Liver (tissue), 9 donors: ENCODE results near the gene C1orf210. TPM values are rescaled to one million over a fixed set of nuclear protein-coding genes. Genes with fewer than 3 reads are reported as not detected.

Source experiments
- DNase-seq: peaks from one replicate; pipeline ENCODE4 v3.0.0-alpha.2; 2017; ENCODE audit warnings: low spot score
- H3K27ac ChIP-seq, 2 donors: one replicate each; pipeline ENCODE4 v1.7.0; 2013; ENCODE audit warnings: inconsistent platforms in 2 of 2, low read length in 2 of 2, control low read depth in 1 of 2, low read depth in 1 of 2, mild to moderate bottlenecking in 1 of 2
- H3K27me3 ChIP-seq, 4 donors: one replicate each; pipeline versions ENCODE4 v1.6.1 to v1.7.0; 2013; ENCODE audit warnings: low read length in 3 of 4, inconsistent platforms in 1 of 4, mild to moderate bottlenecking in 1 of 4, moderate library complexity in 1 of 4; ENCODE audit not compliant: control insufficient read depth in 4 of 4, insufficient read depth in 4 of 4
- H3K36me3 ChIP-seq, 4 donors: one replicate each; pipeline versions ENCODE4 v1.6.1 to v1.7.0; 2013; ENCODE audit warnings: low read length in 3 of 4, mild to moderate bottlenecking in 3 of 4, low read depth in 1 of 4, moderate library complexity in 1 of 4; ENCODE audit not compliant: control insufficient read depth in 4 of 4, insufficient read depth in 3 of 4
- H3K4me1 ChIP-seq, 4 donors: one replicate each; pipeline versions ENCODE4 v1.6.1 to v1.7.0; 2013; ENCODE audit warnings: low read length in 3 of 4, mild to moderate bottlenecking in 3 of 4, moderate library complexity in 1 of 4; ENCODE audit not compliant: control insufficient read depth in 4 of 4, insufficient read depth in 4 of 4
- H3K4me3 ChIP-seq, 3 donors: one replicate each; pipeline versions ENCODE4 v1.6.1 to v1.7.0; 2013; ENCODE audit warnings: low read length in 3 of 3, control low read depth in 1 of 3, low read depth in 1 of 3, mild to moderate bottlenecking in 1 of 3
- H3K9ac ChIP-seq, 2 donors: one replicate each; pipeline ENCODE4 v1.7.0; 2013; ENCODE audit warnings: low read length in 2 of 2, mild to moderate bottlenecking in 2 of 2, moderate library complexity in 2 of 2, control low read depth in 1 of 2, low read depth in 1 of 2
- H3K9me3 ChIP-seq, 4 donors: one replicate each; pipeline versions ENCODE4 v1.6.1 to v1.7.0; 2013; ENCODE audit warnings: low read length in 3 of 4; ENCODE audit not compliant: control insufficient read depth in 4 of 4
- EGR1 ChIP-seq, 2 donors: IDR thresholded peaks; 2 replicates each; pipeline ENCODE4 v1.6.1; 2016 to 2018; ENCODE audit warnings: antibody characterized with exemption in 2 of 2, low read depth in 2 of 2
- FOXA1 ChIP-seq: IDR thresholded peaks from 2 replicates; pipeline ENCODE4 v1.6.1; 2016; ENCODE audit warnings: antibody characterized with exemption
- FOXA2 ChIP-seq: IDR thresholded peaks from 2 replicates; pipeline ENCODE4 v1.6.1; 2016; ENCODE audit warnings: antibody characterized with exemption
- GABPA ChIP-seq, 2 donors: IDR thresholded peaks in 1 of 2; conservative IDR thresholded peaks in 1 of 2; 2 replicates each; pipeline ENCODE4 v1.6.1; 2016; ENCODE audit warnings: antibody characterized with exemption in 2 of 2, mild to moderate bottlenecking in 1 of 2, moderate library complexity in 1 of 2
- HNF4A ChIP-seq, 2 donors: conservative IDR thresholded peaks; 2 replicates each; pipeline ENCODE4 v1.6.1; 2016; ENCODE audit warnings: antibody characterized with exemption in 2 of 2, mild to moderate bottlenecking in 2 of 2
- HNF4G ChIP-seq: IDR thresholded peaks from 2 replicates; pipeline ENCODE4 v1.6.1; 2016; ENCODE audit warnings: antibody characterized with exemption
- JUND ChIP-seq, 2 donors: IDR thresholded peaks; 2 replicates each; pipeline ENCODE4 v1.6.1; 2016; ENCODE audit warnings: antibody characterized with exemption in 2 of 2
- NR2F2 ChIP-seq: IDR thresholded peaks from 2 replicates; pipeline ENCODE4 v1.6.1; 2016; ENCODE audit warnings: antibody characterized with exemption
- RAD21 ChIP-seq, 2 donors: IDR thresholded peaks; 2 replicates each; pipeline ENCODE4 v1.6.1; 2016; ENCODE audit warnings: antibody characterized with exemption in 2 of 2, mild to moderate bottlenecking in 2 of 2
- RXRA ChIP-seq, 2 donors: IDR thresholded peaks; 2 replicates each; pipeline ENCODE4 v1.6.1; 2017 to 2018; ENCODE audit warnings: antibody characterized with exemption in 2 of 2, mild to moderate bottlenecking in 1 of 2
- SP1 ChIP-seq: IDR thresholded peaks from 2 replicates; pipeline ENCODE4 v1.6.1; 2018; ENCODE audit warnings: antibody characterized with exemption, mild to moderate bottlenecking
- TAF1 ChIP-seq: conservative IDR thresholded peaks from 2 replicates; pipeline ENCODE4 v1.6.1; 2016; ENCODE audit warnings: antibody characterized with exemption, mild to moderate bottlenecking
- YY1 ChIP-seq: IDR thresholded peaks from 2 replicates; pipeline ENCODE4 v1.6.1; 2016; ENCODE audit warnings: antibody characterized with exemption, mild to moderate bottlenecking
- WGBS: extraction: QIAGEN DNeasy Blood & Tissue Kit; methylation state at CpG from one replicate; pipeline ENCODE4 v1.1.7; 2013; 5-methylcytosine and 5-hydroxymethylcytosine counted together
- polyA plus RNA-seq, 2 donors: library from polyadenylated mRNA; stranded (reverse) in 1 of 2; unstranded in 1 of 2; fragments of 200-250 nt in 1 of 2; fragments of >200 nt in 1 of 2; fragmentation: Nextera tagmentation in 1 of 2; extraction: Ambion mirVana in 1 of 2; gene quantifications; one replicate each; pipeline versions ENCODE4 v1.2.1 to v1.2.3, GENCODE V29; 2013 to 2015
- total RNA-seq, 2 donors: library from RNA; depleted of rRNA; stranded (reverse); fragments of >200 nt; gene quantifications; one replicate each; pipeline ENCODE4 v1.2.3, GENCODE V29; 2014
- TF ChIP-seq, protein P1 (sequence below): IDR thresholded peaks from 2 replicates; pipeline ENCODE4 v1.6.1; 2016; ENCODE audit warnings: antibody characterized with exemption
- TF ChIP-seq, protein P2 (sequence below): IDR thresholded peaks from 2 replicates; pipeline ENCODE4 v1.6.1; 2016; ENCODE audit warnings: antibody characterized with exemption
- TF ChIP-seq, protein P3 (sequence below): IDR thresholded peaks from 2 replicates; pipeline ENCODE4 v1.6.1; 2016; ENCODE audit warnings: antibody characterized with exemption, mild to moderate bottlenecking
- TF ChIP-seq, protein P4 (sequence below): fragments of 150-350 bp; IDR thresholded peaks from 2 replicates; pipeline ENCODE4 v1.5.1; 2017; ENCODE audit warnings: improper control_type of control experiment, low read depth, low read length; ENCODE audit not compliant: missing input control
- TF ChIP-seq, protein P5 (sequence below): IDR thresholded peaks from 2 replicates; pipeline ENCODE4 v1.6.1; 2016; ENCODE audit warnings: antibody characterized with exemption
- donor health status: healthy.
- donor health status: healthy.
- donor health status: healthy.
- donor health status: healthy.
- donor health status: healthy.

The C1orf210 gene
- total and polyA plus RNA-seq, 4 donors = 0.75 to 5.0 (median 1.2) TPM

DNA sequence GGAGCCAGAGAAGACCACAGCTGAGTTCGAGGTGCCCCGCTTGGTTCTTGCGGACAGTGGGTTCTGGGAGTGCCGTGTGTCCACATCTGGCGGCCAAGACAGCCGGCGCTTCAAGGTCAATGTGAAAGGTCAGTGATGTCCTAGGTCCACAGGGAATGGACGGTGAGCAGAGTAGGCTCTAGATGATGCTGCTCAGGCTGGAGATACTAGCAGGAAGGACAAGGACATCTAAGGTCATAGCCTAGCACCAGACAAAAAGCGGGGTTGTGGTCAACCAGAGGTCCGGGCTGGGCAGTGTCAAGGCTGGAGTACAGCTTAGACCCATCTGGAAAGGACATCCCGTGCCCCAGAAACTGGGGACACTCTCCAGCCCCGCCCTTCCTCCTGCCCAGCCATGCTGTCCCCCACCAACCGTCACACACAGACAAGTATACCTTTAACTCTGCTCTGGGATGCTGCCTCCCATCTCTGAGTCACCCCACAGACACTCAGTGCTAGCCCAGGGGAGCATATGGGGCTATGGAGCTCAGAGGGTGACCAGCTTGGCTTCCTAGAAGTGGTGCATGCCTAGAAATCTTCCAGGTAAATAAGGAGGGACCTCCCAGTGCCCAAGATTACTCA lies 24.1 kb upstream of the C1orf210 start:
- no peaks in the 10 kb centered on the region for H3K27me3 ChIP-seq
- TF ChIP-seq, protein P1, sequence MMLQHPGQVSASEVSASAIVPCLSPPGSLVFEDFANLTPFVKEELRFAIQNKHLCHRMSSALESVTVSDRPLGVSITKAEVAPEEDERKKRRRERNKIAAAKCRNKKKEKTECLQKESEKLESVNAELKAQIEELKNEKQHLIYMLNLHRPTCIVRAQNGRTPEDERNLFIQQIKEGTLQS = no peak
- TF ChIP-seq RAD21 (IDR thresholded peaks at IDR 0.05) (no peak), RXRA (IDR thresholded peaks at IDR 0.05) (no peak), FOXA1 (no peak), HNF4A (conservative IDR thresholded peaks at IDR 0.05) (no peak), TAF1 (no peak), SP1 (no peak), NR2F2 (no peak), GABPA (IDR thresholded peaks at IDR 0.05 in 1 of 2, conservative IDR thresholded peaks at IDR 0.05 in 1 of 2) (no peak), EGR1 (IDR thresholded peaks at IDR 0.05; ENCODE audit: low read depth in 2 of 2) (no peak)
- TF ChIP-seq, protein P2, sequence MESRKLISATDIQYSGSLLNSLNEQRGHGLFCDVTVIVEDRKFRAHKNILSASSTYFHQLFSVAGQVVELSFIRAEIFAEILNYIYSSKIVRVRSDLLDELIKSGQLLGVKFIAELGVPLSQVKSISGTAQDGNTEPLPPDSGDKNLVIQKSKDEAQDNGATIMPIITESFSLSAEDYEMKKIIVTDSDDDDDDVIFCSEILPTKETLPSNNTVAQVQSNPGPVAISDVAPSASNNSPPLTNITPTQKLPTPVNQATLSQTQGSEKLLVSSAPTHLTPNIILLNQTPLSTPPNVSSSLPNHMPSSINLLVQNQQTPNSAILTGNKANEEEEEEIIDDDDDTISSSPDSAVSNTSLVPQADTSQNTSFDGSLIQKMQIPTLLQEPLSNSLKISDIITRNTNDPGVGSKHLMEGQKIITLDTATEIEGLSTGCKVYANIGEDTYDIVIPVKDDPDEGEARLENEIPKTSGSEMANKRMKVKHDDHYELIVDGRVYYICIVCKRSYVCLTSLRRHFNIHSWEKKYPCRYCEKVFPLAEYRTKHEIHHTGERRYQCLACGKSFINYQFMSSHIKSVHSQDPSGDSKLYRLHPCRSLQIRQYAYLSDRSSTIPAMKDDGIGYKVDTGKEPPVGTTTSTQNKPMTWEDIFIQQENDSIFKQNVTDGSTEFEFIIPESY = no peak
- TF ChIP-seq, protein P3, sequence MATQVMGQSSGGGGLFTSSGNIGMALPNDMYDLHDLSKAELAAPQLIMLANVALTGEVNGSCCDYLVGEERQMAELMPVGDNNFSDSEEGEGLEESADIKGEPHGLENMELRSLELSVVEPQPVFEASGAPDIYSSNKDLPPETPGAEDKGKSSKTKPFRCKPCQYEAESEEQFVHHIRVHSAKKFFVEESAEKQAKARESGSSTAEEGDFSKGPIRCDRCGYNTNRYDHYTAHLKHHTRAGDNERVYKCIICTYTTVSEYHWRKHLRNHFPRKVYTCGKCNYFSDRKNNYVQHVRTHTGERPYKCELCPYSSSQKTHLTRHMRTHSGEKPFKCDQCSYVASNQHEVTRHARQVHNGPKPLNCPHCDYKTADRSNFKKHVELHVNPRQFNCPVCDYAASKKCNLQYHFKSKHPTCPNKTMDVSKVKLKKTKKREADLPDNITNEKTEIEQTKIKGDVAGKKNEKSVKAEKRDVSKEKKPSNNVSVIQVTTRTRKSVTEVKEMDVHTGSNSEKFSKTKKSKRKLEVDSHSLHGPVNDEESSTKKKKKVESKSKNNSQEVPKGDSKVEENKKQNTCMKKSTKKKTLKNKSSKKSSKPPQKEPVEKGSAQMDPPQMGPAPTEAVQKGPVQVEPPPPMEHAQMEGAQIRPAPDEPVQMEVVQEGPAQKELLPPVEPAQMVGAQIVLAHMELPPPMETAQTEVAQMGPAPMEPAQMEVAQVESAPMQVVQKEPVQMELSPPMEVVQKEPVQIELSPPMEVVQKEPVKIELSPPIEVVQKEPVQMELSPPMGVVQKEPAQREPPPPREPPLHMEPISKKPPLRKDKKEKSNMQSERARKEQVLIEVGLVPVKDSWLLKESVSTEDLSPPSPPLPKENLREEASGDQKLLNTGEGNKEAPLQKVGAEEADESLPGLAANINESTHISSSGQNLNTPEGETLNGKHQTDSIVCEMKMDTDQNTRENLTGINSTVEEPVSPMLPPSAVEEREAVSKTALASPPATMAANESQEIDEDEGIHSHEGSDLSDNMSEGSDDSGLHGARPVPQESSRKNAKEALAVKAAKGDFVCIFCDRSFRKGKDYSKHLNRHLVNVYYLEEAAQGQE = no peak
- TF ChIP-seq, protein P4, sequence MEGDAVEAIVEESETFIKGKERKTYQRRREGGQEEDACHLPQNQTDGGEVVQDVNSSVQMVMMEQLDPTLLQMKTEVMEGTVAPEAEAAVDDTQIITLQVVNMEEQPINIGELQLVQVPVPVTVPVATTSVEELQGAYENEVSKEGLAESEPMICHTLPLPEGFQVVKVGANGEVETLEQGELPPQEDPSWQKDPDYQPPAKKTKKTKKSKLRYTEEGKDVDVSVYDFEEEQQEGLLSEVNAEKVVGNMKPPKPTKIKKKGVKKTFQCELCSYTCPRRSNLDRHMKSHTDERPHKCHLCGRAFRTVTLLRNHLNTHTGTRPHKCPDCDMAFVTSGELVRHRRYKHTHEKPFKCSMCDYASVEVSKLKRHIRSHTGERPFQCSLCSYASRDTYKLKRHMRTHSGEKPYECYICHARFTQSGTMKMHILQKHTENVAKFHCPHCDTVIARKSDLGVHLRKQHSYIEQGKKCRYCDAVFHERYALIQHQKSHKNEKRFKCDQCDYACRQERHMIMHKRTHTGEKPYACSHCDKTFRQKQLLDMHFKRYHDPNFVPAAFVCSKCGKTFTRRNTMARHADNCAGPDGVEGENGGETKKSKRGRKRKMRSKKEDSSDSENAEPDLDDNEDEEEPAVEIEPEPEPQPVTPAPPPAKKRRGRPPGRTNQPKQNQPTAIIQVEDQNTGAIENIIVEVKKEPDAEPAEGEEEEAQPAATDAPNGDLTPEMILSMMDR = no peak
- H3K4me3 ChIP-seq = no peak overlapping the region
- H3K9me3 ChIP-seq = no peaks in the 10 kb centered on the region
- no peak overlapping the region for H3K27ac ChIP-seq
- WGBS = 91% methylated on average over 13 of the region's 13 CpGs
- no peaks in the 10 kb centered on the region for H3K36me3 ChIP-seq
- no peak overlapping the region for H3K9ac ChIP-seq
- no peak for DNase-seq
- peaks cover 13 to 32% (median 24%) of the 10 kb centered on the region in 4 donors for H3K4me1 ChIP-seq

DNA sequence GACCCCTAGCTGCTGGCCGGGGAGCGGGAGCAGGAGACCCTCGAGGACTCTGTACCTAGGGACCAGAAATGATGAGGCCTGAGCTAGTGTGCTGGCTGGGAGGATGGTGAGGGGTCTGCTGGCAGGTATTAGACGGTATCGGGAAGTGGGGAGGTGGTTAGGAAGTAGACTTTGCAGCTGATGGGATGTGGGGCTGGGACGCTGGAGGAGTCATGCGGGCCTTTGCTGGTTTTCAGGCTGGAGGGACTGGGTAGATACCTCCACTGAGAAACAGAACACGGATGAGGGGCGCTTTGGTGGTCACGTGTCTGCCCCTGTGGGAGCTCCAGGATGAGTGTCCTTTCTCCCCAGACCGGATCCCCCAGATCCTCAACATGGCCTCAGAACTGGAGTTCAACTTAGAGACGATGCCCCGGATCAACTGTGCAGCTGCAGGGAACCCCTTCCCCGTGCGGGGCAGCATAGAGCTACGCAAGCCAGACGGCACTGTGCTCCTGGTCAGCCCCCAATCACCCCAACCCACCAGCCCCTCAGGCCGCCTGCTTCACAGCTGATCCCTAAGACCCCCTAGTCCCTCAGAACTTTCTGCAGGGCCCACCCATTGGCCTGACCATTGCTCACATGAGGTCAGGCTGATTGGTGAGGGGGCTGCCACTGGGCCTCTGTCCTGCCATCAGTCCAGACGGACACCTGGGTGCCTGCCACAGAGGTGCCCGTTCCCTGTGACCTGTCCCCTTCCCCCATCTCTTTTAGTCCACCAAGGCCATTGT lies 23.4 kb upstream of the C1orf210 start:
- DNase-seq = no peak
- no peak overlapping the region for H3K4me3 ChIP-seq
- no peak overlapping the region for H3K27ac ChIP-seq
- H3K27me3 ChIP-seq = no peaks in the 10 kb centered on the region
- no peak overlapping the region for H3K9ac ChIP-seq
- peaks cover 15 to 33% (median 25%) of the 10 kb centered on the region in 4 donors for H3K4me1 ChIP-seq
- WGBS = 96% methylated on average over 20 of the region's 20 CpGs
- no peaks in the 10 kb centered on the region for H3K36me3 ChIP-seq
- no peaks in the 10 kb centered on the region for H3K9me3 ChIP-seq
- TF ChIP-seq GABPA (IDR thresholded peaks at IDR 0.05 in 1 of 2, conservative IDR thresholded peaks at IDR 0.05 in 1 of 2) (no peak), RAD21 (IDR thresholded peaks at IDR 0.05) (no peak), YY1 (no peak), HNF4G (no peak), NR2F2 (no peak), HNF4A (conservative IDR thresholded peaks at IDR 0.05) (no peak), JUND (IDR thresholded peaks at IDR 0.05) (no peak), EGR1 (IDR thresholded peaks at IDR 0.05; ENCODE audit: low read depth in 2 of 2) (no peak), FOXA2 (no peak), FOXA1 (no peak), TAF1 (no peak)
- TF ChIP-seq, protein P4 = no peak
- TF ChIP-seq, protein P5, sequence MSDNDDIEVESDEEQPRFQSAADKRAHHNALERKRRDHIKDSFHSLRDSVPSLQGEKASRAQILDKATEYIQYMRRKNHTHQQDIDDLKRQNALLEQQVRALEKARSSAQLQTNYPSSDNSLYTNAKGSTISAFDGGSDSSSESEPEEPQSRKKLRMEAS = no peak
- TF ChIP-seq, protein P2 = no peak
